Activated CD8-positive, alpha-beta memory T cell treated with anti-CD3 and anti-CD28 coated beads for 1 hour (primary cell): ENCODE data around the gene CYP3A5.
"Not testable (repeated sequence)": the region's sequence is repeated elsewhere in the genome, so short reads cannot be mapped to it uniquely, and the experiment has no call there.

Experiments
- DNase-seq, 2 donors: peaks; one replicate each; pipeline ENCODE4 v3.0.0-alpha.2; 2020; ENCODE audit warnings: low read depth in 1 of 2; ENCODE audit errors: extremely low read depth in 1 of 2

CYP3A5 gene

GRCh38 chr7:99685871-99686608 lies 6.2 kb upstream of the CYP3A5 start:
- DNase-seq, result not testable (repeated sequence)

GRCh38 chr7:99685129-99685758 lies 5.4 kb upstream of the CYP3A5 start:
- DNase-seq, result no peak

- DNase-seq, result no peak
Observed at GRCh38 chr7:99679032-99679399, 780 bp downstream of the CYP3A5 start.

- DNase-seq, result no peak
Observed at GRCh38 chr7:99677648-99678045, 2.1 kb downstream of the CYP3A5 start.

- DNase-seq, result no peak
Observed at GRCh38 chr7:99677013-99677647, 2.7 kb downstream of the CYP3A5 start.

- DNase-seq, result no peak
Observed at GRCh38 chr7:99674995-99675742, 4.6 kb downstream of the CYP3A5 start.

- no peak for DNase-seq
Observed at GRCh38 chr7:99672573-99672972, 7.2 kb downstream of the CYP3A5 start.

GRCh38 chr7:99669782-99670181 lies 10.0 kb downstream of the CYP3A5 start:
- no peak for DNase-seq

- DNase-seq, result no peak
Observed at GRCh38 chr7:99668541-99668940, 11.3 kb downstream of the CYP3A5 start.

- no peak for DNase-seq
Observed at GRCh38 chr7:99667179-99667578, 12.6 kb downstream of the CYP3A5 start.

- no peak for DNase-seq
Observed at GRCh38 chr7:99666013-99666395, 13.8 kb downstream of the CYP3A5 start.

GRCh38 chr7:99665312-99666012 lies 14.3 kb downstream of the CYP3A5 start:
- DNase-seq, result no peak

GRCh38 chr7:99657879-99658278 lies 21.9 kb downstream of the CYP3A5 start:
- not testable (repeated sequence) for DNase-seq

GRCh38 chr7:99654626-99655025 lies 25.2 kb downstream of the CYP3A5 start:
- not testable (repeated sequence) for DNase-seq

GRCh38 chr7:99653754-99654153 lies 26.0 kb downstream of the CYP3A5 start:
- DNase-seq, result no peak

GRCh38 chr7:99653269-99653668 lies 26.5 kb downstream of the CYP3A5 start:
- not testable (repeated sequence) for DNase-seq

- no peak for DNase-seq
Observed at GRCh38 chr7:99652671-99653070, 27.1 kb downstream of the CYP3A5 start.

- no peak for DNase-seq
Observed at GRCh38 chr7:99651290-99651689, 28.5 kb downstream of the CYP3A5 start.

GRCh38 chr7:99648843-99649242 lies 31.0 kb downstream of the CYP3A5 start:
- DNase-seq, result no peak

- no peak for DNase-seq
Observed at GRCh38 chr7:99645590-99645989, 34.2 kb downstream of the CYP3A5 start.

GRCh38 chr7:99644431-99644830 lies 35.4 kb downstream of the CYP3A5 start:
- no peak for DNase-seq
